GM18505 (cell line): ENCODE measurements around the gene PITHD1.
"Not testable (repeated sequence)": the region's sequence is repeated elsewhere in the genome, so short reads cannot be mapped to it uniquely, and the experiment has no call there.

Source experiments
- ATAC-seq: cut with Tn5 transposase; IDR thresholded peaks from one replicate; pipeline ENCODE4 v1.9.1; 2021; ENCODE audit not compliant: unreplicated experiment
- POLR2A ChIP-seq: IDR thresholded peaks from 4 replicates; pipeline ENCODE4 v1.6.1; 2011; ENCODE audit warnings: borderline replicate concordance; ENCODE audit not compliant: insufficient read depth, insufficient read length; ENCODE audit errors: extremely low read depth

PITHD1 gene

DNA sequence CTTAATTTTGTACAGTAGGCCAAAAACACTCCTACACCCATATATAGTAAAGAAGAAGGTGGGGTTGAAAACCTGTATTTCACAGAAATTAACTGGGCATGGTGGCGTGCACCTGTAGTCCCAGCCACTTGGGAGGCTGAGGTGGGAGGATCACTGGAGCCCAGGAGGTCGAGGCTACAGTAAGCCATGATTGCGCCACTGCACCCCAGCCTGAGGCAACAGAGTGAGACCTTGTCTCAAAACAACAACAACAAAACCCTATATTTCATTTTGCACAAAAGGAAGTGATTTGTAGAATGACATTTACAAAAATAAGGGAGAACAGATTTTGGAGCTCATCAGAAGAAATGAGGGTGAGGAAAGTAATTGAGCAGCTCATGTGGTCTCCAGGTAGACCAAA, 10.5 kb downstream of the PITHD1 start:
- no peak for ATAC-seq
- TF ChIP-seq POLR2A: no peak

DNA sequence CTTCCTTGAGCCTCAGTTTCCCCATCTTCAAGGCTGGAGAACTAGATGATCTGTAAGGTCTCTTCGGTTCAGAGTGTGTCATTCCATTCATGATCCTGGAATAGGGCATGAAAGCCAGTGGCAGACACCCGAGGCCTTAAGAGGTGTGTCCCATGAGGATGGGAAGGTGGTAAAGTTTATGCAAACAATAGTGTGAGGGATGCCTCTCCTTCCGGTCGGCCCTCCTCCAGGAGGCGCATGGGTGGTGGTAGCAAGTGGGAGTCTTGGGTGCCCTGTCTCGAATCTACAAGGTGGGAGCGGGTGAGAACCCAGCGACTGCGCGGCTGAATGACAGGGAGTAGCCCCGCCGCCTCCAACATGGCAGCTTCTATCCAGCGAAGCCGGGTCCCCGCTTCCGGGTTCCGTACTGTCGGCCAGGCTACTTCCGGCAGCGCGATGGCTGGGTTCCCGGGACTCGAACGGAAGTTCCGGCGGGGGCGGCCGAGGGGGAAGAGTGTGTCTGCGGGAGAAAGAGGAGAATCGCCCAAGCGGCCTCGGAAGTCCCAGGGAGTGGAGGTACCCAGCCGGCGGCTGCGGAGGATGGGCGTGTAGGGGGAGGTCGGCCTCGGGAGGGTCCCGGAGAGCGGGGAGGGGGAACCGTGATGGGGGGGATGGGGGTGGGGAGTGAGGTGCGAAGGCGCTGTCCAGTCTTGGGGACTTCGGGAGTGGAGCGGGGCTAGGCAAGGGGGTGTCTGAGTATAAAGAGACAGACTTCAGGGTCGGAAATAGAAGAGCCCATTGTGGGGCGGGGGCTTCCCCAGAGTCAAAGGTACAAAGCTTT, 12.7 kb downstream of the PITHD1 start, which contains the start of gene LYPLA2:
Gene LYPLA2 (plus strand): TSS at position 450 of the 820 bp plus-strand sequence. CDS start 1,538 bp downstream, outside the sequence.
- TF ChIP-seq POLR2A: peak; percentile 76
- no peak for ATAC-seq

DNA sequence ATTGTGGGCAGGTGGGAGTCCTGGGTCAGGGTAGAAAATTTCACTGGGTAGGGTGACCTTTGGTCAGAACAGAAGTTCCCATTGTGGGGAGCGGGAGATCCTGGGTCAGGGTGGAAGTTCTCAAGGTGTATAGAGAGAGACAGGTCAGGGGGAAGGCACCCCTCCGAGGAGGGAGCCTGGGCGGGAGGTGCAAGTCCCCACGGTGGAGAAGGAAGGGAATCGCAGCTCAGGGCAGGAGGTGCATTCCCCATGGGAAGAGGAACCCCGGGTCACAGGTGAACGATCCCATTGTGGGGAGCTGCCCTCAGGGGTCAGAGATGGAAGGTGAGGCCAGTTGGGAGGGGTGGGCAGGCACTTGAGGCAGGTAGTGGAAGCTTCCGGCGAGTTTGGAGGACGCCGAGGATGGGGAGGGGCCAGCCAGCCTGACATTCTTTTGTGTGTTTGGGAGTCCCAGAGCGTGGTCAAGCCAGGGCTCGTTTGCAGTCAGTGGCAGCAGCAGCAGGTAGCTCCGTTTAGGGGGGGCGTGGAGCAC, 13.4 kb downstream of the PITHD1 start:
- TF ChIP-seq POLR2A: no peak
- ATAC-seq: no peak

DNA sequence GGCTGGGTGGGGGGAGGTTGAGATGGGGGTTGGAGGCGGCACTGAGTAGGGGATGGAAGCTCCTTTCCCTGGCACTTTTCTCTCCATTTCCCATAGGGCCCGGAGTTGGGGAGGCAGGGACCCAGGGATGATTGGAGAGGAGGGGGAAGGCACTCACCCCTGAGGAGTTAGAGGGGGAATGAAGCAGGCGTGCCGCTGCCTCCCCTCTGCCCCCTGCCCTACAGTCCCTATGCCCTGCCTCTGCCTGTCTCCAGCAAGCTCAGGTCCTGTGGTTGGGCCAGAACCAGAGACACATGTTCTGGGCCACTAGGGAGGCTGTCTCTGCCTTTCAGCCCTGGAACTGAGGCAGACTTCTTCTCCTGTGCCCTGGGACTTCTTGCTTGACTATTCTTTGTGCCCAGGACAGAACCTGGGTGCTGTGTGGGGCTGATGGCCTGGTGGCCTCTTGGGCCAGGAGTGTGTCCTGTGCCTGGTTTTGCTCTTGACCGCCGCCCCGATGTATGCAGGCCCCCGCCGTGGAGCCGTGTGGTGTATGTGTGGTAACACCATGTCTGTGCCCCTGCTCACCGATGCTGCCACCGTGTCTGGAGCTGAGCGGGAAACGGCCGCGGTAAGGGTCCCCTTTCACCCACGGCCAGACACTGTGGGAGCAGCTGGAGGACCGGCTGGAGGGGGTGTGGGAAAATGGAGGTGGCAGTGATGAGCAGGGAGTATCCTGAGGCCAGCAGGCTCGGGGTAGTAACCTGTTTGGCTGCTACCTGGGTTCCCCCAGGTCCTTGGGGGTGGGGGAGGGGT, 14.1 kb downstream of the PITHD1 start:
- ATAC-seq: no peak
- no peak for TF ChIP-seq POLR2A

DNA sequence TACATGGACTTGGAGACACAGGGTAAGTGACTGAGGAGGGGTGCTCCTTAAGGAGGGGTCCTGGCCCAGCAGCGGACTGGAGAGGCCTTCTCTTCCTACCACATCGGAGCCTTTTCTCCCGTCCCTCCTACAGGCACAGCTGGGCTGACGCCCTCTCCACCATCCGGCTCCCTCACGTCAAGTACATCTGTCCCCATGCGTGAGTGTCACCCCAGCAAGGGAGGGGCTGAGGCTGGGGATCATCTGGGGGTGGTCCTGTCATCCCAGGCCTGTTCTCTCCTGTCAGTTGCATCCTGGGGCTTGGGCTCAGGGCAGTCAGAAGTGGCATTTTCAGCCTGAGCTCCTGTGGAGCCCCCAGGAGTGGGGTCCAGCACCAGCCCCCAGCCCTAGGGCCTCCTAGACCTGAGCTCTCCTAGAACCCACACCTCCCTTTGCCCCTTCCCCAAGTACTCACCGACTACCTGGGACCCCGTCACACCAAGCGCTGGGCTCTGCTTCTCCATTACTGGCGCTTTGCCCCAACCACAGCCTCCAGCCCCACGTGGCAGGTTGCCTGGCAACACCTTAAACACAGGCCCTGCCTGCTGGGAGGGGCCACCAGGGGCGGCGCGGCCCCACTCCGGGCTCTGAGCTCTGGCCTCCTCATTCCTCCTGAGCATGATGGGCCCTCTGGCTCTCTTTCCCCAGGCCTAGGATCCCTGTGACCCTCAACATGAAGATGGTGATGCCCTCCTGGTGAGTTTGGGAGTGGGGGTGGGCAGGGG, 15.0 kb downstream of the PITHD1 start:
- no peak for ATAC-seq
- no peak for TF ChIP-seq POLR2A

DNA sequence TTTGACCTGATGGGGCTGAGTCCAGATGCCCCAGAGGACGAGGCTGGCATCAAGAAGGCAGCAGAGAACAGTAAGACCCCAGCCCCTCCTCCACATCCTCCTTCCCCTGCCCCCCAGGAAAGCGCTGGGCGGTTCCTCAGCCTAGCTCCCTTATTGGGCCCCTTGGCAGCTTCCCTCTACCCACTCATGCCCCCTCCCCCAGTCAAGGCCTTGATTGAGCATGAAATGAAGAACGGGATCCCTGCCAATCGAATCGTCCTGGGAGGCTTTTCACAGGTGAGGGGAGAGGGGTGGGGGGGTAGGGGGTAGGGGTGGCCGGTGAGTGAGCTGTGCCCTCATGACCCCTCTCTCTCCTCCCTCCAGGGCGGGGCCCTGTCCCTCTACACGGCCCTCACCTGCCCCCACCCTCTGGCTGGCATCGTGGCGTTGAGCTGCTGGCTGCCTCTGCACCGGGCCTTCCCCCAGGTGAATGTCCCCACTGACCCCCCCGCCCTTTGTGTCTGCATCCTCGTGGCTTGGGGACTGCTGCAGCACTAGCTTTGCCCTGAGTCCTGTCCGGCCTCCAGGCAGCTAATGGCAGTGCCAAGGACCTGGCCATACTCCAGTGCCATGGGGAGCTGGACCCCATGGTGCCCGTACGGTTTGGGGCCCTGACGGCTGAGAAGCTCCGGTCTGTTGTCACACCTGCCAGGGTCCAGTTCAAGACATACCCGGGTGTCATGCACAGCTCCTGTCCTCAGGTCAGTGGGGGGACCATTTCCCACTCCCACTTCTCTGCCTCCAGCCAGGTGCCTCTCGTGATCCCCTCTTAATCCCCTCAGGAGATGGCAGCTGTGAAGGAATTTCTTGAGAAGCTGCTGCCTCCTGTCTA, 15.9 kb downstream of the PITHD1 start:
- no peak for ATAC-seq
- no peak for TF ChIP-seq POLR2A

DNA sequence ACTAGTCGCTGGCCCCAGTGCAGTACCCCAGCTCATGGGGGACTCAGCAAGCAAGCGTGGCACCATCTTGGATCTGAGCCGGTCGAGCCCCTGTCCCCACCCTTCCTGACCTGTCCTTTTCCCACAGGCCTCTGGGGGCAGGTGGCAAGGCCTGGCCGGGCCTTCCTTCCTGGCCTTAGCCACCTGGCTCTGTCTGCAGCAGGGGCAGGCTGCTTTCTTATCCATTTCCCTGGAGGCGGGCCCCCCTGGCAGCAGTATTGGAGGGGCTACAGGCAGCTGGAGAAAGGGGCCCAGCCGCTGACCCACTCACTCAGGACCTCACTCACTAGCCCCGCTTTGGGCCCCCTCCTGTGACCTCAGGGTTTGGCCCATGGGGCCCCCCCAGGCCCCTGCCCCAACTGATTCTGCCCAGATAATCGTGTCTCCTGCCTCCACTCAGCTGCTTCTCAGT, 16.5 kb downstream of the PITHD1 start:
- ATAC-seq: not testable (repeated sequence)

DNA sequence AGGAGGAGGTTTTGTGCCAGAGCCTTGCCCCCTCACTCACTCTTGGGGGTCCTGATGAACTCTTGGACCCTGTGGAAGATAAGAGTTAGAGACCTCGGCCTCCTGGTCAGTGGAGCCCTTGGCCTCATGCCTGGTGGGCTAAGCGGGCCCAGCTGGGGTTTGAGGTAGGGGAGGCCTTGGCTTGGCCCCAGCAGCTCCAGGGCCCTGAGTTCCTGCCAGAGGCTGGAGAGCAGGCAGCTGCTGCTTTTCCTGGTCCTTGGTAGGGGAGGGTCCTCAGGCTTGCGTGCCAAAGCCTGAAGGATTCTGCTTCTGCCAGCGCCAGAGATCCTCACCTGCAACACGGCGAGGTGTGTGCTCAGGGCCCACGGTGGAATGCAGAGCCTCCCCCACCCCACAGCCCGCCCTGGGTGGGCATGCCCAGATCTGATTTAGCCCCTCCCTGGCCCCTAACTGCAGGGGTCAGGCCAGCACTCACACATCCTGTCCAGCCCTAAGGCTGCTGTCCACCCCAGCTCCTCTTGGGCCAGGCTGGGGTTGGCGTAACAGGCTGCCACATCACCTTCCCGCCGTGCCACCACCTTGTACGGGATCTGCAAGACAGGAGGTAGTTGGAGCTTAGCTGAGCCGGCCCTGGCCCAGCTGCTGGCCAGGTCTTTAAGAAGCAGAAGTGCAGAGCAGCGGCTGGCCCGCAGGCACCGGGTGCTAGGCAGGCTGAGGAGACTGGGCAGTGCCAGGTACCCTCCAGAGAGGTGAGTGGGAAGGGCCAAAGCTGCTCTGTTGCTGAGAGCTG, 17.7 kb downstream of the PITHD1 start:
- peak; percentile 10 for TF ChIP-seq POLR2A
- ATAC-seq: no peak

DNA sequence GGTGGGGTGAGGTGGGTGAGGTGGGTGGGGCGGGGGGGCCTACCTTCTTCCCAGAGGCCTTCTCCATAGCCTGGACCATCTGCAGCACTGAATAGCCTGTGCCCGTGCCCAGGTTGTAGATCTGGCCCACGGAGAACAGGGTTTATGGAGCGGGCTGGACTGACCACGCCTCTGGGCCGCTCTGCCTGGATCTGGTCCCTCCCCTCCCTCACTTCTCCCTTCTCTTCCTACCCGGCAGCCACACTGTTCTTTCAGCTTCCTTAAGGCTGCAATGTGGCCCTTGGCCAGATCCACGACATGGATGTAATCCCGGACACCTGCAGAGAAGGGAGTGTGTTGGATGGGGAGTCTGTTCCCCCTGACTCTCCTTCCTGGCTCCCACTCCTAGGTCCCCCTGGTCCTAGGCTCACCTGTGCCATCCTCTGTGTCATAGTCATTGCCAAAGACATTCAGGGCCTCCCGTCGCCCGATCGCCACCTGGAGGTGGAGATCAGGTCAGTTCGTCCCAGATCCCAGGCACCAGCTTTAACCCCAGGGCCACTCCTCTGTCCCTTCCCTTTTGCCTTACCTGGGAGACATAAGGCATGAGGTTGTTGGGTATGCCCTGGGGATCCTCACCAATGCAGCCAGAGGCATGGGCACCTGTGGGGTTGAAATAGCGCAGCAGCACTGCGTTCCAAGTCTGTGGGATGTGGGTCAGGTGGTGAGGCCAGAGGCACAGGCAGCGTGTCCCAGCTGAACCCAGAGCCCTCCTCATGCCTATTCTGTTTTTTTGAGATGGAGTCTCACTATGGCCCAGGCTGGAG, 18.5 kb downstream of the PITHD1 start:
- no peak for ATAC-seq
- no peak for TF ChIP-seq POLR2A

DNA sequence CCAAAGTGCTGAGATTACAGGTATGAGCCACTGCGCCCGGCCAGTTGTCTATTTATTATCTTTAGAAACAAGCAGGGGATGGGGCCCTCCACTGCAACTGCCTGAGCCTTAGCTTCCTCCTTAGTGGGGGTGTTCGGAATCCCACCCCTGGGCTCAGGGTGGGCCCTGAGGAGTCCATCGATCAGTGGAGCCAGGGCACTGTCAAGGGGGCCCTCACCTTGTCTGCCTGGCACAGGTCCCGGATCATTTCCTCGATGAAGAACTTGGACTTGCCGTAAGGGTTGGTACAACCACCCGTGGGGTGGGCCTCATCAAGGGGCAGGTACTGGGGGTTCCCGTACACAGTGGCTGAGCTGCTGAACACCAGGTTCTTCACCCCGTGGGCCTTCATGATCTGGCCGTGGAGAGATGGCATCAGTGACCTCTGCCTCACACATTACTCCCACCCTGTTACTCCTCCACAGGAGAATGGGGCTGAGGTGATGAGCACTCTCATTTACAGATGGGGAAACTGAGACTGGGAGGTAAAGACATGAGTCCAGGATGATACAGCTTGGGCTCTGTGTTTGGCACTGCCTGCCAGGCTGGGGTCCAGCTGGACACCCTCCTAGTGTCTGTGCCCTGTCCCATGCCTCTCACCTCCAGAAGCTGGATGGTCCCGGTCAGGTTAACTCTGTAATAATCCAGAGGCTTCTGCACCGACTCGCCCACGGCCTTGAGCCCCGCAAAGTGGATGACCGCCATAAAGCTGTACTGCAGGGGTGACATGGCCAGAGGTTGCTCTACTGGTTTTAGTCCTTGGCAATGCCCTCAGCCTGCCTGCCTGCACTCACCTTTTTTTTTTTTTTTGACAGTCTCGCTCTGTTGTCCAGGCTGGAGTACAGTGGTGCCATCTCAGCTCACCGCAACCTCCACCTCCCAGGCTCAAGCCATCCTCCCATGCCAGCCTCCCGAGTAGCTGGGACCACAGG, 19.5 kb downstream of the PITHD1 start:
- TF ChIP-seq POLR2A: no peak
- ATAC-seq: no peak
